OCI-LY7 (cell line): Measurements from ENCODE around the gene XPNPEP3. TPM values are rescaled to one million over a fixed set of nuclear protein-coding genes. Genes with fewer than 3 reads are reported as not detected.

Source experiments
- BruUV-seq: library from RNA; stranded (reverse); fragments of 400-500 nt; replicated peaks from 2 replicates; lab custom pipeline; 2021; lab: Mats Ljungman, UMichigan
- CTCF ChIA-PET: fragments of 300-600 bp; sonication (Branson Sonifier 250); formaldehyde crosslinking; loops from one replicate; lab custom pipeline; 2022; ENCODE audit warnings: antibody characterized with exemption; ENCODE audit not compliant: unreplicated experiment; lab: Charles Lee
- POLR2A ChIA-PET: fragments of 300-600 bp; sonication (Branson Sonifier 250); formaldehyde crosslinking; loops from one replicate; lab custom pipeline; 2022; ENCODE audit warnings: antibody characterized with exemption; lab: Charles Lee
- DNase-seq: peaks from one replicate; pipeline ENCODE4 v3.0.0-alpha.2; 2015; ENCODE audit warnings: low spot score
- H2AFZ ChIP-seq: fragments of 200-600 bp; sonication (generic), shearing (Covaris generic); 2 replicates; pipeline ENCODE4 v1.6.1; 2014; ENCODE audit warnings: mild to moderate bottlenecking, antibody characterized with exemption, low read length, moderate library complexity
- H3K27ac ChIP-seq: fragments of 200-600 bp; sonication (generic); 2 replicates; pipeline ENCODE4 v1.5.1; 2014; ENCODE audit warnings: mixed run types, low read depth, mild to moderate bottlenecking, moderate library complexity, low read length, inconsistent platforms; ENCODE audit not compliant: poor library complexity, severe bottlenecking
- H3K36me3 ChIP-seq: fragments of 200-600 bp; sonication (generic); 2 replicates; pipeline ENCODE4 v1.6.1; 2014; ENCODE audit warnings: mild to moderate bottlenecking, antibody characterized with exemption, low read length, moderate library complexity, mixed read lengths; ENCODE audit not compliant: insufficient read depth
- H3K4me1 ChIP-seq: fragments of 200-600 bp; sonication (generic); 2 replicates; pipeline ENCODE4 v1.5.1; 2014; ENCODE audit warnings: mild to moderate bottlenecking, low read length; ENCODE audit not compliant: insufficient read depth, poor library complexity, severe bottlenecking
- H3K4me2 ChIP-seq: fragments of 200-600 bp; sonication (generic); 2 replicates; pipeline ENCODE4 v1.6.1; 2014; ENCODE audit warnings: mild to moderate bottlenecking, low read length
- H3K4me3 ChIP-seq: fragments of 200-600 bp; sonication (generic); 2 replicates; pipeline ENCODE4 v1.5.1; 2014; ENCODE audit warnings: mild to moderate bottlenecking, low read depth, low read length; ENCODE audit not compliant: poor library complexity, severe bottlenecking
- H3K79me2 ChIP-seq: fragments of 200-600 bp; sonication (generic); 2 replicates; pipeline ENCODE4 v1.6.1; 2016; ENCODE audit warnings: low read depth, mild to moderate bottlenecking, low read length, moderate library complexity, mixed read lengths; ENCODE audit not compliant: insufficient read depth
- H3K9me2 ChIP-seq: fragments of 200-600 bp; sonication (generic); 2 replicates; pipeline ENCODE4 v1.6.1; 2016; ENCODE audit warnings: mild to moderate bottlenecking, low read length, mixed read lengths; ENCODE audit not compliant: insufficient read depth
- H3K9me3 ChIP-seq: fragments of 200-600 bp; sonication (generic); 2 replicates; pipeline ENCODE4 v1.6.1; 2014; ENCODE audit warnings: mild to moderate bottlenecking, mixed run types, low read length, mixed read lengths
- H4K20me1 ChIP-seq: fragments of 200-600 bp; sonication (generic); 2 replicates; pipeline ENCODE4 v1.6.1; 2014; ENCODE audit warnings: mild to moderate bottlenecking, antibody characterized with exemption, low read length, moderate library complexity, mixed read lengths; ENCODE audit not compliant: insufficient read depth
- CTCF ChIP-seq: fragments of 200-600 bp; sonication (generic); conservative IDR thresholded peaks from 2 replicates; pipeline ENCODE4 v1.5.1; 2014; ENCODE audit warnings: mild to moderate bottlenecking, antibody characterized with exemption, low read length, moderate library complexity, mixed read lengths
- EZH2phosphoT487 ChIP-seq: fragments of 200-600 bp; sonication (generic); IDR thresholded peaks from 2 replicates; pipeline ENCODE4 v1.6.1; 2018; ENCODE audit warnings: low read depth, borderline replicate concordance, mild to moderate bottlenecking, mixed run types, antibody characterized with exemption, low read length, moderate library complexity, mixed read lengths
- intact Hi-C: fragments of 100-400 bp; cut with micrococcal nuclease; formaldehyde crosslinking; loops from one replicate; pipeline ENCODE4 v1.10.0; 2022; ENCODE audit not compliant: unreplicated experiment
- total RNA-seq, 2 experiments: library from RNA; depleted of rRNA in 1 of 2; stranded (reverse); fragments of >200 nt in 1 of 2; shearing (Covaris generic) in 1 of 2; gene quantifications; 2 replicates each; pipeline ENCODE4 v1.2.3, GENCODE V29; 2014 to 2022

XPNPEP3 gene
- total RNA-seq, 2 experiments from 2014 or later, result 12.2 to 22.4 TPM

- Histone ChIP-seq H3K79me2 (no peaks in the 10 kb centered on the region), H3K4me2 (no peak overlapping the region), H3K36me3 (peaks cover 47% of the 10 kb centered on the region; the same call in 1 of the 2 replicates), H3K27ac (no peak overlapping the region), H3K4me3 (no peak overlapping the region), H2AFZ (0 out of 2 replicates have a peak overlapping the region, but pooled peaks have one; percentile 59), H3K9me2 (no peaks in the 10 kb centered on the region), H3K9me3 (no peaks in the 10 kb centered on the region), H3K4me1 (no peaks in the 10 kb centered on the region), H4K20me1 (no peaks in the 10 kb centered on the region)
- peak; percentile 74 for DNase-seq
- no peak for TF ChIP-seq EZH2phosphoT487
- TF ChIP-seq CTCF, result peak; percentile 95
- ChIA-PET CTCF (interaction anchor here (0.6 to 1.9 kb wide), 3 partner anchors 48 to 458 kb away, joined by 3 to 10 read pairs (median 5); no protein-coding TSS in a partner anchor), POLR2A (interaction anchor here (0.6 to 1.5 kb wide), 7 partner anchors 9 to 302 kb away, joined by 3 to 6 read pairs (median 4); no protein-coding TSS in a partner anchor)
- intact Hi-C loops, result loop anchor here (1.0 to 10.0 kb wide), 2 partner anchors 222 to 315 kb away; no protein-coding TSS in a partner anchor
- BruUV-seq, result no TSS peak
Measured at GRCh38 chr22:40922484-40923303, 65.7 kb downstream of the XPNPEP3 start.

- Histone ChIP-seq H3K4me3 (no peak overlapping the region), H3K4me1 (no peaks in the 10 kb centered on the region), H3K9me3 (no peaks in the 10 kb centered on the region), H4K20me1 (no peaks in the 10 kb centered on the region), H3K36me3 (peaks cover 42% of the 10 kb centered on the region; the same call in 1 of the 2 replicates), H3K4me2 (no peak overlapping the region), H2AFZ (no peak overlapping the region), H3K27ac (no peak overlapping the region), H3K9me2 (no peaks in the 10 kb centered on the region), H3K79me2 (no peaks in the 10 kb centered on the region)
- POLR2A ChIA-PET, result interaction anchor here (0.5 to 1.1 kb wide), 3 partner anchors 10 to 141 kb away, joined by 3 to 5 read pairs (median 3); no protein-coding TSS in a partner anchor
- TF ChIP-seq CTCF (no peak), EZH2phosphoT487 (no peak)
- intact Hi-C loops, result loop anchor here (10.0 kb wide), 1 partner anchor 216 kb away; no protein-coding TSS in a partner anchor
- no peak for DNase-seq
- BruUV-seq, result no TSS peak
- CTCF ChIA-PET, result no interaction called here
Measured at GRCh38 chr22:40928657-40929056, 71.7 kb downstream of the XPNPEP3 start.
